ENCODE measurements around the gene ACOT11.

ACOT11 gene

GRCh38 chr1:54559771-54560231 lies 11.8 kb downstream of the ACOT11 start:
- no peak for DNase-seq

- no peak for DNase-seq
These were observed 16.5 kb downstream of the ACOT11 start for GRCh38 chr1:54564312-54565112.

GRCh38 chr1:54565113-54565501 lies 17.1 kb downstream of the ACOT11 start:
- DNase-seq: no peak

- no peak for DNase-seq
These were observed 18.6 kb downstream of the ACOT11 start for GRCh38 chr1:54566438-54567141.

GRCh38 chr1:54567961-54568360 lies 19.9 kb downstream of the ACOT11 start:
- no peak for DNase-seq

- DNase-seq: peak in 3 of 58 donors; percentile 4 to 36 (median 20)
These were observed 21.3 kb downstream of the ACOT11 start for GRCh38 chr1:54569339-54569738.

GRCh38 chr1:54570161-54570560 lies 22.1 kb downstream of the ACOT11 start:
- DNase-seq: no peak

GRCh38 chr1:54571326-54571725 lies 23.3 kb downstream of the ACOT11 start:
- no peak for DNase-seq

GRCh38 chr1:54571803-54572541 lies 23.9 kb downstream of the ACOT11 start:
- DNase-seq: no peak

- DNase-seq: no peak
These were observed 24.5 kb downstream of the ACOT11 start for GRCh38 chr1:54572542-54572850.

- no peak for DNase-seq
These were observed 26.2 kb downstream of the ACOT11 start for GRCh38 chr1:54574158-54574778.

GRCh38 chr1:54575161-54575560 lies 27.1 kb downstream of the ACOT11 start:
- DNase-seq: no peak

- DNase-seq: no peak
These were observed 27.7 kb downstream of the ACOT11 start for GRCh38 chr1:54575605-54576290.

GRCh38 chr1:54577612-54578011 lies 29.6 kb downstream of the ACOT11 start:
- DNase-seq: peak in 34 of 58 donors; percentile 3 to 74 (median 20)

- DNase-seq: peak in 4 of 58 donors; percentile 5 to 18 (median 14)
These were observed 31.3 kb downstream of the ACOT11 start for GRCh38 chr1:54579337-54579781.

GRCh38 chr1:54580856-54581550 lies 33.0 kb downstream of the ACOT11 start:
- peak in 1 of 58 donors; percentile 61 for DNase-seq

- DNase-seq: peak in 54 of 58 donors; percentile 11 to 96 (median 80)
These were observed 33.6 kb downstream of the ACOT11 start for GRCh38 chr1:54581621-54582035.

GRCh38 chr1:54582566-54583306 lies 34.7 kb downstream of the ACOT11 start:
- peak in 39 of 58 donors; percentile 11 to 81 (median 25) for DNase-seq

GRCh38 chr1:54583307-54583686 lies 35.3 kb downstream of the ACOT11 start:
- DNase-seq: no peak
